CD4-positive, alpha-beta T cell treated with Interleukin-4 for 4 hours (primary cell): ENCODE results near the gene OR2T27.
"Not testable (repeated sequence)": the region's sequence is repeated elsewhere in the genome, so short reads cannot be mapped to it uniquely, and the experiment has no call there.

Source experiments
- DNase-seq: peaks from one replicate; pipeline ENCODE4 v3.0.0-alpha.2; 2020

OR2T27 gene

GRCh38 chr1:248655354-248655753 lies at the start of gene OR2T27:
OR2T27 (minus strand) TSS chr1:248655528; CDS start chr1:248650884, 4,644 bp downstream.
- not testable (repeated sequence) for DNase-seq

GRCh38 chr1:248704606-248705005 lies 49.3 kb upstream of the OR2T27 start:
- no peak for DNase-seq

GRCh38 chr1:248703674-248704073 lies 48.3 kb upstream of the OR2T27 start:
- no peak for DNase-seq

- no peak for DNase-seq
Observed at GRCh38 chr1:248702714-248703113, 47.4 kb upstream of the OR2T27 start, which contains the start of gene OR14I1. OR14I1 (minus strand) TSS chr1:248702766.

- no peak for DNase-seq
Observed at GRCh38 chr1:248699099-248699498, 43.8 kb upstream of the OR2T27 start.

- no peak for DNase-seq
Observed at GRCh38 chr1:248697907-248698306, 42.6 kb upstream of the OR2T27 start.

GRCh38 chr1:248696774-248697173 lies 41.4 kb upstream of the OR2T27 start:
- no peak for DNase-seq

GRCh38 chr1:248696261-248696660 lies 40.9 kb upstream of the OR2T27 start:
- no peak for DNase-seq

- DNase-seq = no peak
Observed at GRCh38 chr1:248695451-248696132, 40.3 kb upstream of the OR2T27 start.

- DNase-seq = no peak
Observed at GRCh38 chr1:248691567-248692155, 36.3 kb upstream of the OR2T27 start.

GRCh38 chr1:248688527-248689298 lies 33.4 kb upstream of the OR2T27 start:
- DNase-seq = no peak

GRCh38 chr1:248686815-248687214 lies 31.5 kb upstream of the OR2T27 start:
- DNase-seq = peak; percentile 3

GRCh38 chr1:248681651-248682050 lies 26.3 kb upstream of the OR2T27 start:
- no peak for DNase-seq

GRCh38 chr1:248670003-248670402 lies 14.7 kb upstream of the OR2T27 start:
- no peak for DNase-seq

- DNase-seq = not testable (repeated sequence)
Observed at GRCh38 chr1:248663453-248664328, 8.4 kb upstream of the OR2T27 start.

GRCh38 chr1:248656797-248657196 lies 1.5 kb upstream of the OR2T27 start:
- not testable (repeated sequence) for DNase-seq

GRCh38 chr1:248648770-248649536 lies 6.4 kb downstream of the OR2T27 start:
- DNase-seq = not testable (repeated sequence)

- not testable (repeated sequence) for DNase-seq
Observed at GRCh38 chr1:248645178-248645577, 10.2 kb downstream of the OR2T27 start, which contains the start of gene OR2T35. OR2T35 (minus strand) TSS chr1:248645278; CDS start chr1:248639258, 6,020 bp downstream.

GRCh38 chr1:248642971-248643651 lies 12.2 kb downstream of the OR2T27 start:
- DNase-seq = not testable (repeated sequence)

- not testable (repeated sequence) for DNase-seq
Observed at GRCh38 chr1:248641583-248641982, 13.7 kb downstream of the OR2T27 start.

- not testable (repeated sequence) for DNase-seq
Observed at GRCh38 chr1:248640906-248641305, 14.4 kb downstream of the OR2T27 start.
